DND-41 (cell line): ENCODE measurements around the gene PRMT1.

ENCODE experiments used
- EZH2 ChIP-seq: IDR thresholded peaks from 3 replicates; pipeline ENCODE4 v1.6.1; 2012; ENCODE audit warnings: borderline replicate concordance, low read depth, mild to moderate bottlenecking, moderate library complexity, low read length, inconsistent platforms; ENCODE audit not compliant: severe bottlenecking
- TF ChIP-seq, protein P1 (sequence below): IDR thresholded peaks from 2 replicates; pipeline ENCODE4 v1.5.1; 2012; ENCODE audit warnings: borderline replicate concordance, low read length, moderate library complexity, mild to moderate bottlenecking; ENCODE audit not compliant: poor library complexity, severe bottlenecking; ENCODE audit errors: extremely low read depth

DNA sequence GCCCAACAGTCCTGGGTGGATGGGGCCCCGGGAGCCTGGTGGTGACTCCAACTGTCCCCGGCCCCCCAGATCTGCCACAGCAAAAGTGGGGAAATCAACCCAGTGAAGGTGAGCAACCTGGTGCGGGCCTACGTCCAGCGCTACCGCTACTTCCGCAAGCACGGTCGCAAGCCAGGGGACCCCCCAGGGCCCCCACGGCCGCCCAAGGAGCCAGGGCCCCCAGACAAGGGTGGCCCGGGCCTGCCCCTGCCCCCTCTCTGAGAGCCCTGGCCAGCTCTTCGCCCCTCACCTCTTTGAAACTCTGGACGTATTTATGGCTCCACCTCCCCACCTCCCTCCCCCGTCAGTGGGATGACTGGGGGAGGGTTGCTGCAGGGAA is 18.9 kb upstream of the PRMT1 start:
- TF ChIP-seq, protein P1, sequence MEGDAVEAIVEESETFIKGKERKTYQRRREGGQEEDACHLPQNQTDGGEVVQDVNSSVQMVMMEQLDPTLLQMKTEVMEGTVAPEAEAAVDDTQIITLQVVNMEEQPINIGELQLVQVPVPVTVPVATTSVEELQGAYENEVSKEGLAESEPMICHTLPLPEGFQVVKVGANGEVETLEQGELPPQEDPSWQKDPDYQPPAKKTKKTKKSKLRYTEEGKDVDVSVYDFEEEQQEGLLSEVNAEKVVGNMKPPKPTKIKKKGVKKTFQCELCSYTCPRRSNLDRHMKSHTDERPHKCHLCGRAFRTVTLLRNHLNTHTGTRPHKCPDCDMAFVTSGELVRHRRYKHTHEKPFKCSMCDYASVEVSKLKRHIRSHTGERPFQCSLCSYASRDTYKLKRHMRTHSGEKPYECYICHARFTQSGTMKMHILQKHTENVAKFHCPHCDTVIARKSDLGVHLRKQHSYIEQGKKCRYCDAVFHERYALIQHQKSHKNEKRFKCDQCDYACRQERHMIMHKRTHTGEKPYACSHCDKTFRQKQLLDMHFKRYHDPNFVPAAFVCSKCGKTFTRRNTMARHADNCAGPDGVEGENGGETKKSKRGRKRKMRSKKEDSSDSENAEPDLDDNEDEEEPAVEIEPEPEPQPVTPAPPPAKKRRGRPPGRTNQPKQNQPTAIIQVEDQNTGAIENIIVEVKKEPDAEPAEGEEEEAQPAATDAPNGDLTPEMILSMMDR: no peak
- no peak for TF ChIP-seq EZH2
